Esophagus (tissue), 2 donors: Measurements from ENCODE around the gene CASQ1. TPM values are rescaled to one million over a fixed set of nuclear protein-coding genes. Genes with fewer than 3 reads are reported as not detected.

ENCODE experiments used
- H3K27ac ChIP-seq, 2 donors: one replicate each; pipeline ENCODE4 v1.5.1; 2013; ENCODE audit warnings: low read depth in 2 of 2, mild to moderate bottlenecking in 2 of 2, inconsistent platforms in 1 of 2, low read length in 1 of 2, moderate library complexity in 1 of 2
- H3K27me3 ChIP-seq, 2 donors: one replicate each; pipeline ENCODE4 v1.6.1; 2013; ENCODE audit warnings: low read length in 2 of 2, control low read depth in 1 of 2, mild to moderate bottlenecking in 1 of 2; ENCODE audit not compliant: insufficient read depth in 2 of 2, control insufficient read depth in 1 of 2
- H3K36me3 ChIP-seq, 2 donors: one replicate each; pipeline ENCODE4 v1.6.1; 2013; ENCODE audit warnings: low read length in 1 of 2; ENCODE audit not compliant: control insufficient read depth in 2 of 2, insufficient read depth in 2 of 2
- H3K4me1 ChIP-seq, 2 donors: one replicate each; pipeline ENCODE4 v1.6.1; 2013; ENCODE audit warnings: low read length in 1 of 2; ENCODE audit not compliant: control insufficient read depth in 2 of 2, insufficient read depth in 2 of 2
- H3K4me3 ChIP-seq, 2 donors: one replicate each; pipeline ENCODE4 v1.5.1; 2013; ENCODE audit warnings: low read length in 2 of 2, mild to moderate bottlenecking in 2 of 2, low read depth in 1 of 2, moderate library complexity in 1 of 2
- H3K9me3 ChIP-seq, 2 donors: one replicate each; pipeline ENCODE4 v1.6.1; 2013; ENCODE audit warnings: mild to moderate bottlenecking in 2 of 2, low read depth in 1 of 2, low read length in 1 of 2, moderate library complexity in 1 of 2; ENCODE audit not compliant: control insufficient read depth in 2 of 2, insufficient read depth in 1 of 2
- WGBS, 2 donors: extraction: QIAGEN DNeasy Blood & Tissue Kit; methylation state at CpG; one replicate each; pipeline ENCODE4 v1.1.7; 2013; 5-methylcytosine and 5-hydroxymethylcytosine counted together
- polyA plus RNA-seq, 2 donors: library from polyadenylated mRNA; stranded (reverse); fragments of 200-250 nt; gene quantifications; one replicate each; pipeline ENCODE4 v1.2.3, GENCODE V29; 2013
- donor health status: healthy with polysubstance abuse.
- donor health status: Bipolar disorder and iron deficiency.

CASQ1 gene
- polyA plus RNA-seq, 2 donors = 0.14 to 0.35 TPM

DNA sequence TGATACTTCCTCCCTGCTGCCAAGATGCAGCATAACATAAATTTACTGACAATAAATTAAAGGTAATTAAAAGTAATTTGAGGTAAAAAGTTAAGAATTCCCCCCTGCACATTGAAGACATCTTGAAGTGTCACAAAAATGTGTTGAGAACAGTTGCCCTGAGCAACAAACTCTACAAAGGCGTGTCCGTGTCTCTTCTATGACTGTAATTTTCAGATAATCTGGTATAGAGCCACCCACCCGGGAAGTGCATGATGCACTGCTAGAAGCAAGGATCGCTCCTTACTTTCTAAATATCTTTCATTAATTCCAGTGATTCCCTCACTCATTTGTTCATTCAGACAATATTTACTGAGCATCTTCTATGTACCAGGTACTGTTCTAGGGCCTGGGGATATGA lies 11.0 kb upstream of the CASQ1 start:
- Histone ChIP-seq H3K27me3 (no peaks in the 10 kb centered on the region), H3K27ac (no peak overlapping the region), H3K4me3 (no peak overlapping the region), H3K36me3 (no peaks in the 10 kb centered on the region), H3K4me1 (no peaks in the 10 kb centered on the region), H3K9me3 (no peaks in the 10 kb centered on the region)
- 75 to 79% methylated on average over 4 of the region's 4 CpGs for WGBS, 2 donors

DNA sequence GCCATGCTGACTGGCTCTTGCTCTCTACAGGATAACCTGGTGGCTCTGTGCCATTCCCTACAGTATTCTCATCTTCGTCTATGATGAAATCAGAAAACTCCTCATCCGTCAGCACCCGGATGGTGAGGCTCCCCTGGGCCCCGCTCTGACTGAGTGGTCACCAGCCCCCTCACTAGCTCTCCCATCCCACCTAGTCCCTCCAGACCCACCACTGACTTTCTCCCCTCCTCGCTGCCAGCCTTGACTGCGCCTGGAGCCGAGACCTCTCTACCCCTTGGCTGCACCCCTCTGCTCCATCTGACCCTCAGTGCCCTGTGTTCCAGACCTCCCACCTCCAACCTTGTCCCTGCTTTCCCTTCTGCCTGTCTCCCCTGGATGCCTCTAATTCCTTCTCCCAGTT lies 4.1 kb upstream of the CASQ1 start:
- Histone ChIP-seq H3K36me3 (no peaks in the 10 kb centered on the region), H3K4me3 (no peak overlapping the region), H3K27me3 (no peaks in the 10 kb centered on the region), H3K9me3 (no peaks in the 10 kb centered on the region), H3K27ac (no peak overlapping the region), H3K4me1 (no peaks in the 10 kb centered on the region)
- WGBS, 2 donors = 91 to 92% methylated on average over 7 of the region's 7 CpGs

DNA sequence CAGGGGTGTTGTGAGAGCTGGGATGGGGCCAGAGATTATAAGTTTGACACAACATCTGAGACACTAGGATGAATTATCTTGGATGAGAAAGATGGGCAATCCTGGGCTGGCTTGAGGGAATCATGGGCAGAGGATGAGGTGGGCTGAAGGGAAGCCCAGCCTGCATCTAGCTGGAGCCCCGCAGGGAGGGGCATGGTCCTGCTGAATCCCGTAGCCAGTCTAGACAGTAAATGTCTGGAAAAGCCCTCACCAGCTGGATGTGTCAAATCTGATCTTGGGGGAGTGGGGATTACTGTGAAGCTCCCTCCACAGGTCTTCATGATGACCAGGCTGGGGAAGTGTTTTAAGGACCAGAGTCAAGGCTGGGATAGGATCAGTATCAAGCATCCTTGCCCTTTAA lies 3.6 kb upstream of the CASQ1 start:
- Histone ChIP-seq H3K4me3 (no peak overlapping the region), H3K27ac (no peak overlapping the region), H3K4me1 (no peaks in the 10 kb centered on the region), H3K27me3 (no peaks in the 10 kb centered on the region), H3K9me3 (no peaks in the 10 kb centered on the region), H3K36me3 (no peaks in the 10 kb centered on the region)
- 66 to 67% methylated on average over 2 of the region's 2 CpGs for WGBS, 2 donors

DNA sequence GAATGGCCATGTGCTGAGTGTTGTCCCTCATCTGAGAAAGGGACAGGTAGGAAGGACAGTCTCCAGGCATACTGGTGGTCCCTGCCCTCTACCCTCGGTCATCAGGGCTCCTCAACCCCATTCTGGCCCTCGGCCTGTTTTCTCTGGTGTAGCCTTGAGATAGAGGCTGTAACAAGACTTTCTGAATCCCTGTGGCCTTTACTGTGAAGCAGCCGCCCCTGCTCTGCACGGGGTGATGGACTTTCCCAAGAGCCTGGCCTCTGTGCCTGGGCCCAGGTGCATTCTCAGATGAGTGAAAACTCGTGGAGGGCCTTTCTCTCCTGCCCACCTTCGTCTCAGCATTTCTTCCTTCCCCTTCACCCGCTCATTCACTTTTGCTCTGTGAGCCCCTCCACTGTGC lies 3.0 kb upstream of the CASQ1 start:
- 76 to 81% methylated on average over 7 of the region's 7 CpGs for WGBS, 2 donors
- H3K27ac ChIP-seq = no peak overlapping the region
- H3K36me3 ChIP-seq = no peaks in the 10 kb centered on the region
- H3K4me1 ChIP-seq = no peaks in the 10 kb centered on the region
- no peaks in the 10 kb centered on the region for H3K27me3 ChIP-seq
- H3K4me3 ChIP-seq = no peak overlapping the region
- no peaks in the 10 kb centered on the region for H3K9me3 ChIP-seq

DNA sequence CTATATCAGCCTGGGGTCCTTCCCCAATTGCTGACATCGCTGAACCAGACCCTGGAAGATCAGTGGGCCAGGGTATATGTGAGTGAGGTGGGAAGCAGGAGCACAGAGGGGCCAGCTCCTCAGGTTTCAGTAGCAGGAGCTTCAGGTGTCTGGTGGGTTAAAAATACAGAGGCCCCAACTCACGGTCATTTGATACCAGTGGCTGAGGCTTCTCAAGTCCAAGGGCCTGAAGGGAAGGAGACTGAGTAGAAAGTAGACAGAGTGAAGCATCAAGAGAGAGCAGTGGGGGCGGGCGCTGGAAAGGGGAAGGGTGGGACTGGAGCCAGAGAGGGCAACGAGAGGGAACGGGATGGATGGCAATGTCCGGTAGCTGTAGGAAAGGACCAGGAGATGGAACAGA lies 2.0 kb upstream of the CASQ1 start:
- H3K27ac ChIP-seq = no peak overlapping the region
- 84 to 87% methylated on average over 7 of the region's 7 CpGs for WGBS, 2 donors
- no peaks in the 10 kb centered on the region for H3K4me1 ChIP-seq
- H3K4me3 ChIP-seq = no peak overlapping the region
- no peaks in the 10 kb centered on the region for H3K36me3 ChIP-seq
- H3K27me3 ChIP-seq = no peaks in the 10 kb centered on the region
- no peaks in the 10 kb centered on the region for H3K9me3 ChIP-seq

DNA sequence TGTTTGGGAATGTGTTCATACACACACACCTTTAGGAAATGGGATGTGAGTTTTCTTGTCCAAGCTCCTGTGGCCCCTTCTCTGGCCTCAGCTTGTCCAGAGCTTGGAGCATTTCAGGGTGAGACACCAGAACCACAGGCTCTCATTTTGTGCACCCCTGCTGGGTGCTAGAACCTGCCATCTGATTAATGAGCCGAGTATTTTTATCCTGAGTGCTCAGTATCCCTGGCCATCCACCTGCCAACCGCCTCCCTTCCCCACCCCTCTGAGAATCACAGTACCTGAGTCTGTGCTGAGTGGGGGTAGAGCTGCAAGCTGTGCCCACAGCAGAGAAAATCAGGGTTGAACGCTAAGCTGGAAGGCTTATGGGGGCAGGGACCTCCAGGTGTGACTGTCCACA lies 1.4 kb downstream of the CASQ1 start:
- no peak overlapping the region for H3K27ac ChIP-seq
- H3K4me3 ChIP-seq = no peak overlapping the region
- H3K4me1 ChIP-seq = peaks cover 0 to 4% of the 10 kb centered on the region in 2 donors
- H3K36me3 ChIP-seq = no peaks in the 10 kb centered on the region
- H3K27me3 ChIP-seq = no peaks in the 10 kb centered on the region
- H3K9me3 ChIP-seq = no peaks in the 10 kb centered on the region
- 84 to 94% methylated on average over 3 of the region's 3 CpGs for WGBS, 2 donors

DNA sequence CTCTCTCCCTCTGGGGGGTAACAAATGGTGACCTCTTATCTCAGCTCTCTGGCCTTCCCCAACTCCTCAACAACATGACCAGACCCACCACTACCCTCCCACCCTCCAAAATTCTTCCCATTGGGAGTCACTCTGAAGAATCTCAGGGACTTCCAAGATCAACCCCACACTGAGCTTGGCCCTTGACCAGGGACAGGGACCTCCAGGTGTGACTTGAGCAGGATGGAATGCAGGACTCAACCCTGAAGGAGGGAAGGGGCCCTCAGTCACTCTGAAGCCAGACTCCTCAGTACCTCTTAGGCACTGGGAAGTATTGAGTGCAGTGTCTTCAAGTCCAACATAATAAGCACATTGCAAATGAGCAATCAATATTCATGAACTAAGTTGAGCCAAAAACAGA lies 1.9 kb downstream of the CASQ1 start:
- Histone ChIP-seq H3K4me1 (peaks cover 0 to 4% of the 10 kb centered on the region in 2 donors), H3K9me3 (no peaks in the 10 kb centered on the region), H3K4me3 (no peak overlapping the region), H3K36me3 (no peaks in the 10 kb centered on the region), H3K27me3 (no peaks in the 10 kb centered on the region), H3K27ac (no peak overlapping the region)

DNA sequence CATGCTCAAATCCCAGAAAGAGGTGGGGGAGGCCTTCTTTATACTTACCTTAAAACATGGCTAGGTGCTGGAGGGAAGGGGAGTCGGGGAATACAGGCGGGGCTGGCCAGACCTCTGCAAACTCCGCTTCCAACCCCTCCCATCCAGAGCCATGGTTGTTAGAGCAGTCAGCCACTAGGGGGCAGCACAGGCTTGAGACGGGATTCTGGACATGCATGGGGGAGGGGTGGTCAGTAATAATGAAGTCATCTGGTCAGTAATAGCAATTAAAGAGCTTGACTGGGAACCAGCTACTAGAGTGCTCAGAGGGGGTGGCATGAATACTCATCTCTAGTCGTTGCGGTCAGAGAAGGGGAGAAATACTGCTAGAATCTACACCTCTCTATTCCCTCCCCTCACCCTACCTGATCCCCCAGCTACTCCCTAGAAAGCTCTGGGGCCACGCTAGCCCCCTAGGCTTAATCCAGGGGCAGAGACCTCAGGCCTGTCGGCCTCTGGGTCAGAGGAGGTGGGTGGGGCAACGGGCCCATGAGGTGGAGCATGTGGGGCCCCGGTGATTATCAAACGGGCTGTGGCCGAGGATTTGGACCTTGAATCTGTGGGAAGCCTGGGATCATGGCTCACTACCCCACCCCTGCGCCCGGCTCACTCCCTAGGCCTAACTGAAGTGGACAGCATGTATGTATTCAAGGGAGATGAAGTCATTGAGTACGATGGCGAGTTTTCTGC lies 2.9 kb downstream of the CASQ1 start:
- H3K27ac ChIP-seq = no peak overlapping the region

DNA sequence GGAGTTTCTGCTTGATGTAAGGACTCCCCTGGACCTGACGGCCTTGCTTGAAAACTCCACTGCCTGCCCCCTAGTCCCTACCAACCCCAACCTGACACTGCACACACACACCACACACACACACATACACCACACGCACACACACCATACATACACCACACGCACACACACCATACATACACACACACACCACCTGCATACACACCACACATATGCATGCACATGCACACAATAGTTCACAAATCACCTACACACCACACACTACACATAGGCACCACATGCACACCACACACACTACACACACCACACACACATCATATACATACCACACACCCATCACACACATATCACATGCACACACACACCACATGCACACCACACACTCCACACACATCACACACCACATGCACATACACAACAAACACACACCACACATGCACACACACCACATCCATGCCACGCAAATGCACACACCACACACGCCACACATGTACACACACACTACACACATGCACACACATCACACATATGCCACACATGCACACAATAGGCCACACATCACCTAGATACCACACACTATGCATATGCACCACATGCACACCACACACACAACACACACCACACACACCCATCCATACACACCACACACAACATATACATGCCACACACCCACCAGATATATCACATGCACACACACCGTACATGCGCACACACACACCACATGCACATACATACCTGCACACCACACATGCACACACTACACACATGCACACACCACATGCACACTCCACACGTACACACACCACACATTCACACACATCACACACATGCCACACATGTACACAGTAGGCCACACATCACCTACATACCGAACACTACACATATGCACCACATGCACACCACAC lies 3.7 kb downstream of the CASQ1 start:
- Histone ChIP-seq H3K27ac (no peak overlapping the region), H3K36me3 (no peaks in the 10 kb centered on the region), H3K27me3 (no peaks in the 10 kb centered on the region), H3K4me1 (peaks cover 0 to 4% of the 10 kb centered on the region in 2 donors), H3K9me3 (no peaks in the 10 kb centered on the region), H3K4me3 (no peak overlapping the region)
- WGBS, 2 donors = 87 to 92% methylated on average over 9 of the region's 9 CpGs

More for the DNA sequence above, 2.9 kb downstream of the CASQ1 start:
- peaks cover 0 to 4% of the 10 kb centered on the region in 2 donors for H3K4me1 ChIP-seq
- H3K36me3 ChIP-seq = no peaks in the 10 kb centered on the region
- H3K4me3 ChIP-seq = no peak overlapping the region
- 27 to 33% methylated on average over 16 of the region's 16 CpGs for WGBS, 2 donors
- no peaks in the 10 kb centered on the region for H3K9me3 ChIP-seq
- no peaks in the 10 kb centered on the region for H3K27me3 ChIP-seq

DNA sequence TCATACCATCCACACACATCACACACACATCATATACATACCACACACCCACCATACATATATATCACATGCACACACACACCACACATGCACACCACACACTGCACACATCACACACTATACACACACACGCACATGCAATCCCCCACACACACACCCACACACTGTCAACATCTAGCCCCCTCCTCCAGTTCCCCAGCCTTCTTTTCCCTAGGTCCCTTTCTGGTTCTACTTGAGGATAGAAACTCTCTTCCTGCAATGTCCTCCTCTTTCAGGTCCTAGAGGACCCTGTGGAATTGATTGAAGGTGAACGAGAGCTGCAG lies 4.3 kb downstream of the CASQ1 start:
- peaks cover 0 to 4% of the 10 kb centered on the region in 2 donors for H3K4me1 ChIP-seq
- H3K36me3 ChIP-seq = no peaks in the 10 kb centered on the region
- H3K4me3 ChIP-seq = no peak overlapping the region
- H3K27ac ChIP-seq = no peak overlapping the region
- 72 to 76% methylated on average over 2 of the region's 2 CpGs for WGBS, 2 donors
- no peaks in the 10 kb centered on the region for H3K9me3 ChIP-seq
- no peaks in the 10 kb centered on the region for H3K27me3 ChIP-seq
